NAMALWA (cell line): ENCODE data around the gene DUSP16.
A peak's percentile ranks its signal among the peaks of the same experiment; 100 is the strongest.
"Not testable (repeated sequence)": the region's sequence is repeated elsewhere in the genome, so short reads cannot be mapped to it uniquely, and the experiment has no call there.

Source experiments
- DNase-seq: peaks from one replicate; pipeline ENCODE4 v3.0.0-alpha.2; 2015; ENCODE audit warnings: low spot score

DUSP16 gene

DNA sequence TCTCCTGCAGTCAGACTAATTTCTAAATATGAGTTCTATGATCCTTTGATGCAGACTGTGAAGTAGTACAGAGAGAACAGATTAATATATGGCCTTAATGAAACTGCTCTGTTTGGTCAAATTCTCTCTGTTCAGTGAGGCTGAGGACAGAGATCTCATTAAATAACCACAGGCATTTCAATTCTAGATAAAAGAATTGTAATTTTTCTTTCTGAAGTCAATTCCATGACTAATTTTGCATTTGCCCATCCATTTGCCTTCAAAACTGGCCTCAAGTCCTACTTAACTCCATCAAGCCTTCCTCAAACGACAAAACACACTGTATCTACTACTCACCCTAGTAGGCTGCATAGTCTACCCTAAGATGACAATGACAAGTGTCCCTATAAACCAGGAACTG lies 67.1 kb downstream of the DUSP16 start:
- no peak for DNase-seq

DNA sequence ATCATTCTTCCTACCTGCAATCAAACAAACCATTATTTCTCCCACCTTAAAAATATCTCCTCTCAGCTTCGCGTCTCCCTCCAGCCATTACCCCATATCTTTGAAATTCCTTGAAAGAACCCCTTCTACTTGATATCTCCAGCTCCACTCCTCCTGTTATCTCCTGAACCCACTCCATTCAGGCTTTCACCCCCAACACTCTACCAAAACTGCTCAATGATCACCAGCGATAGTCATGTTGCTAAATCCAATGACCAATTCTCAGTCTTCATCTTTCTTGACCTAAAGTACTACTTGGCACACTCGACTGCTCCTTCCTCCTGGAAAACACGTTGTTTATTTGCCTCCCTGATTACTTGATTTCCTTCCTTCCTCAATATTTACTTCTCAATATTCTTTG lies 70.1 kb downstream of the DUSP16 start:
- no peak for DNase-seq

DNA sequence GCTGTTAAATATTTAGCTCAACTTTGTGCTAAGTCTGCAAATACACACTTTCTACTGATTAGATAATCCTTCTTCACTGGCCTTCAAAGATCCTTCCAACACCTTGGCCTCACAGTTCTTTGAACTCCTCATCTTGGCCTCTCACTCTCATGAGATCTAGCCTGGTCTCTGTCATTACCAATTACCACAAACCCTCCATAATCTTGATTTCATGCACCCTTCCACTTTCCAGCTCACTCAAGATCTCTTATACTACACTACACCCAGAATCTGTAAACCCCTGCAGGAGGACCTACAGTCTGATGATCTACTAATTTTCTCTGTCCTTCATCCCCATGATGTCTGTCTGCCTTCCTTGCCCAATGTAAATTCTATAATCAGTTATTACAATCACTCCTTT lies 71.1 kb downstream of the DUSP16 start:
- no peak for DNase-seq

DNA sequence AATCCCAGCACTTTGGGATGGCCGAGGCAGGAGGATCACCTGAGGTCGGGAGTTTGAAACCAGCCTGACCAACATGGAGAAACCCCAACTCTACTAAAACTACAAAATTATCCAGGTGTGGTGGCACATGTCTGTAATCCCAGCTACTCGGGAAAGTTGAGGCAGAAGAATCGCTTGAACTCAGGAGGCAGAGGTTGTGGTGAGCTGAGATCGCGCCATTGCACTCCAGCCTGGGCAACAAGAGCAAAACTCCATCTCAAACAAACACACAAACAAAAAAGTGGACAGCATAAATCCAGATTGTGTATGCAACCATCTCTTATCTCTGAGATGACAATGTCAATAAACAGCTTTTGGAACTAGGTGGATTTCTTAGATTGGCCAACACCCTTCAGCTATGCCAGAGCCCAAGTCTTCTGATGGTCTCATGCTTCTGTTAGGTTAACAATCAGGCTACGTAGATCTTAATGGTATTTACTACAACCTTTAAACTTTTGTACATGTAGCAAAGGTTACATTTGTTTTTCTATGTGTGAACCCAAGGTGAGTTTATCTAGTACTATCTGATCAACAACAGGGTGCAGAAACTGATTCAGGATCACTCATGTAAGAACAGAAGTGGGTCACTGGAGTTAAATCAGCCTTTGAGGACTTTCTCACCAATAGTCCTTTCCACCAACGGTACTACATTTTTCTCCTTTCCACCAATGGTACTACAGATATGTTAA lies 73.7 kb downstream of the DUSP16 start:
- no peak for DNase-seq

DNA sequence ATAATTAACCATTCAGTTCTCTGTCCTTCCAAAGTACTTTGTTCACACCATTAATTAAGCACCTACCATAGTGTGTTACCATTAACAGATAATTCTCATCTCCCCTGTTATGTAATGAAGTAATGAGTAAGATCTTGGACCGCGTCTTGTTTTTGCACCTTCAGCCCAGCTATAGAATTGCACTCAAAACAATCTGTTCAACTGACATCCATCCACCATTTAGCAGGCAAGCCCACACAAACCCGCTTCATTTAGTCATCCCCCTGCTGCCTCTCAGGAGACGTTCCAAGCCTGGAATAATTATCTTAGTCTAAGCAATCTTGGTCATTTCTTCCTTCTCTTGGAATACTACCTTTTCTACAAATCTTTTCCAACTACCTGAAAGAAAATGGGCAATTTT lies 74.4 kb downstream of the DUSP16 start:
- no peak for DNase-seq

DNA sequence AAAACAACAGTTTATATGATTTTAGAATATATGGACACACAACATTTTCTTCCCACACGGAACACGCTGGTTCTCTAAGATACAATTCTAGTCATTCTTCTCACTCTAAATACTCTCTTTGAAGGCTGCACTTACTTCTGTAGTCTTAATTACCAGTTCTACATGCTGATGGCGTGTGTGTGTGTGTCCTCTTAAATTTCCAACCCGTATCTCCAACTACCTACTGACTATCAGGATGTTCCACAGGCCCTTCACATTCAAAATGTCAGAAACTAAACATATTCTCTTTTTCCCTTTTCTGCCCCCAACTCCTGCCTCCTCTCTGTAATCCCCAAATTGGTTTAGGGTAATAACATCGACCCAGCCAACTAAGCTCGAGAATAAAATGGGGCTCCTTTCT lies 75.2 kb downstream of the DUSP16 start:
- no peak for DNase-seq

DNA sequence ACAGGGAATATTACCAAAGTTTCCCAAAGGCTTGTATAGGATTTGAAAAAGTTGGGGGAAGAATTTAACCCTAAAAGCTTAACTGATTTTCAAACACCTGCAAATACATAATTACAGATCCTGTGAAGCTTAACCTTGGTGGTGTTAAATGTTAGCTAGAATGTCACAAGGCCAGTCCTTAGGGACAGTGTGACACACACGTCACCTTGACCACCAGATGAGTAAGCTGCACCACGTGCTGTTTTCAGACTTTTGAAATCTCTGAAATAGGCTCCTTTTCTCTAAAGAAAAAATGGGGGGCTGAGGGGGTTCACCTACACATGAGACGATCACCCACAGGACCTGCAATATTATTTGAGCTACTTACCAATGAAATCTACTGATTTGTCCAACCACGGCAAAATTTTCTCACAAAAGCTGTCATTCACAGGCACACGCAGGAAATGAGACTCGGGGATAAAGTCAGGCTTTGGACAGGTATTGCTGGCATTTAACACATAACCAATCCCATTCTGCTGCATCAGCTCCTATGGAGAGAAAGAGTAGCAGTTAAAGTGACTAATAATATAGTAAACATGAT lies 75.9 kb downstream of the DUSP16 start:
- DNase-seq = no peak

DNA sequence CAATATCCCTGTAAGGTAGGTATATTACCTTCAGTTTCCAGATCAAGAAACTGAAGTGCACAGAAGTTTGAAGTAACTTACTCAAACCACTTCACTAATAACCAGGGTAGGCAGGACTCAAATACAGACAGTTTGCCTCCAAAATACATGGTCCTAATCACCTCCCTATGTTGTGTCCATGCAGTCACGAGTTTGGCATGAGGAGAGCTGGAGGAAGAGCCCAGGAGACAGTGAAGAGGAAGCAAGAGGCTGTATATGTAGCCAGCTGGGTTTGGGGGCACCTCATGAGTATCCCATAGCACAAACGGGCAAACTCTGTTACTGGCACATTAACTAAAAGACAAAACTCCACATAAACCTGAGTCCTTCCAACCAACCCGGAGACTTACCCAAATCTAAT lies 79.2 kb downstream of the DUSP16 start:
- DNase-seq = no peak

DNA sequence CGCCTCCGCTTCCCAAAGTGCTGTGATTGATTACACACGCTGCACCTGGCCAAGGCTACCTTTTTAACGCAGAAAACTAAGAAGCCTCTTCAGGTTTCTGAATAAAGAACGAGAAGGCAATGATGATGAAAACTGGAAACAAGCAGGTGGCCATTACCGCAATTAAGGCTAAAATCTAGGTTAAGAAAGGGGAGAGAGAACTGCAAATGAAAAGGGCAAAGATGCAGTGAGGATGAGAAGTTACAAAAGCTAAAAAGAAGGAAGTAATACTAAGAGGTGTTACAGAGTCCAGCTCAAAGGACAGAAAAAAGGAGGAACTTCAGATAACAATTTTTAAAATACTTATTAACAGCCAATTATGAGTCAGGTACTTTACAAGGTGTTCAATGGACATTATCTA lies 79.7 kb downstream of the DUSP16 start:
- peak; percentile 9 for DNase-seq

DNA sequence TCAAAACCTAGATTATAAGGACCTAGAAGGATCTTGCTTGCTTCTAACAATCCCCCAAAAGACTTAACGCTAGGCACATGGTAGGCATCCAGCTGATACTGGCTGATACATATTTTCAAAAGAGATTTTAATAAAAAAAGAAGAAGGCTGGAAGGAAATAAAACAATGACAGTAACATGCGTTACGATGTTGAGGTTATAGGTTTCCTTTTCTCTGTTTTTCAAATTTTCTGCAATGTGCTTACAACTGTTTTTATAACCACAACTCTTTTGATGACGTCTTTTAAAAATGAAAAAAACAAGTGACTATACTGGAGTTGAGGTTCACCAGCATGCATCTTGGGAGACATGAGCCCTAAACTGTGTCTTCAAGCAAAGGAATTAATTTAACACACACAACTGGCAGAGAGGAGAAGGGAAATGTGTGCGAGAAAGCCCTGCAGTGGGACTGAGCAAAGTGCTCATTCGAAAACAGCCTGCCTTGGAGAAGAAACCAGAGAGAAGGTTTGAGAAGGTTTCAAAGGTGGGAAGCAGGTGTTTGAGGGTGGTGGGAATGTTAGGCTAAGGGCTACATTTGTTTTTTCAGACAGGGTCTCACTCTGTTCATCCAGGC lies 80.4 kb downstream of the DUSP16 start:
- DNase-seq = no peak

DNA sequence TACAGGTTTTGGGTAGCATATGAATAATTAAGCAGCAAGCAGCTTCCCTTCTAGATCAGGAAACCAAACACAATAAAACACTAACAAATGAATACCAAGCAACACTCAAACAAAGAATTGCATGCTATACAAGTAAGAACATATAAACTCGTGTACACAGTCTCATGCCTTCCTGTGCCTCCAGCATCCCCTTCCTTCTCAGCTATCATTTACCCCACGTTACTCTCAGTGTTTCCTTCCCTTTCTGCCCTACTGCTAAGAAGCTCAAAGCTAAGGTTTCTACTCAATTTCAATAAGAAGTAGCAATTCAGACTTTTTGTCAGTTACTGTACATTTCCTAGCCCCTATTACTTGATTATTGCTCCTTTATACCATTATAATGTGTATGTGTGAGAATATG lies 81.0 kb downstream of the DUSP16 start:
- DNase-seq = no peak

DNA sequence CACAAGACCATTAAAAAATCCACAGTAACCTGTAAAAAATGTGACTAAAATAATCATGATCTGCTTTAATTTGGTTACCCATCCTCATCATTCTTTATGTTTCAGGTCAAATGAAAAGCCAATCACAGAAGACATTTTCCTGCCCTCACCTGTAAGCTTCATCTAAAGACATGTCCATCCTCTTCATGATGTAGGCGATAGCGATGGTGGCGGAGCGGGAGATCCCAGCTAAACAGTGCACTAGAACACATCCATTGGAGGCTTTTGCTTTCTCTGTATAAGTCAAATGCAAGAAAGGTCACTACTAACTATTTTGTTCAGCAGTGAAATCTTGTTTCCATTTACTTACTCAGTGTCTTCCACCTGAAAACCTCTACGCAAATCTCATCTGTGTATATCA lies 82.6 kb downstream of the DUSP16 start:
- no peak for DNase-seq

DNA sequence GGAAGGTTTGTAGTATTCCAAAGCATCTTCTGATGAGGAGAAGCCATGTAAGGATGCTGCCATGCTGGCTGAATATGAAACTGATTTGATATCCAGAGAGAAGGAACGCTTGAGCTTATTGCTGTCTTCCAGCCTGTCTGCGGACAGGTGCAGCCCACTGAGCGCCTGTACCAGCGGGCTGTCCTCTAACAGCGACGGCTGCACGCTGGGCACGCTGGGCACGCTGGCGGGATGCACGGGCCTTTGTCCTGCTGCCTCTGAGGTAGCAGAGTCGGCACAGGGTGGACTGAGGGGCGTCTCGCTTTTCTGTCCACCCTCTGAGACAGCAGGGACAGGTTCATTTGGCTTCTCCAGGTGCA lies 85.2 kb downstream of the DUSP16 start:
- DNase-seq = no peak

DNA sequence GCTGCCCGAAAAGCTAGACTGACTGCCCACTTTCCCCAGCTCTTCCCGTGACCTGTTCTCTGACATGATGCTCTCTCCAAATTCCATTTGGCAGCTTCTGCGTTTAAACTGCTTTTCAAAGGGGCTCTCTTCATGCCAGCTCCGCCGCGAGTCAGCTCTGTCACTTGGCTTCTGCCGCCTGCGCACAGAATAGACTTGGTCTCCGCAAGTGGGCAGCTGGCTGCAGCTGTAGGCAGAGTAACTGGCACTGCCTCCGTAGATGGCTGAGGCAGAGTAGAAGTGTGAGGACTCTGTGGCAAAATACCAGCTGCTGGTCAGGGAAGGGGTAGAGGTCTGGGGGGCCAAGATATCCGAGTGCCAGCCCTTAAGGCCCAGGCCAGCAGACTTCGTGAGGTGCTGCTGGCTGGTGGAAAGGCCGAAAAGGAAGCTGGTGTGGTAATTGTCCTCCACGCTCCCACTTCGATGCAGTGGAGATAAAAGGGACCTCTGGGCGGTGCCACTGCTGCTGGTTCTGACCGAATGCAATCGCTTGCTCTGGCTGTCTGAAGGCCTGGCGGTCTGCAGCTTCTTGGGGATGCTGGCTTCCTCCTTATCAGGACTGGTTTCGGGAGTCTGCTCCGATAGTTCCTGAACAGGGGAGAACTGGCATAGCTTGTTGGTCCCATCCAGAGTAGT lies 85.7 kb downstream of the DUSP16 start:
- no peak for DNase-seq

DNA sequence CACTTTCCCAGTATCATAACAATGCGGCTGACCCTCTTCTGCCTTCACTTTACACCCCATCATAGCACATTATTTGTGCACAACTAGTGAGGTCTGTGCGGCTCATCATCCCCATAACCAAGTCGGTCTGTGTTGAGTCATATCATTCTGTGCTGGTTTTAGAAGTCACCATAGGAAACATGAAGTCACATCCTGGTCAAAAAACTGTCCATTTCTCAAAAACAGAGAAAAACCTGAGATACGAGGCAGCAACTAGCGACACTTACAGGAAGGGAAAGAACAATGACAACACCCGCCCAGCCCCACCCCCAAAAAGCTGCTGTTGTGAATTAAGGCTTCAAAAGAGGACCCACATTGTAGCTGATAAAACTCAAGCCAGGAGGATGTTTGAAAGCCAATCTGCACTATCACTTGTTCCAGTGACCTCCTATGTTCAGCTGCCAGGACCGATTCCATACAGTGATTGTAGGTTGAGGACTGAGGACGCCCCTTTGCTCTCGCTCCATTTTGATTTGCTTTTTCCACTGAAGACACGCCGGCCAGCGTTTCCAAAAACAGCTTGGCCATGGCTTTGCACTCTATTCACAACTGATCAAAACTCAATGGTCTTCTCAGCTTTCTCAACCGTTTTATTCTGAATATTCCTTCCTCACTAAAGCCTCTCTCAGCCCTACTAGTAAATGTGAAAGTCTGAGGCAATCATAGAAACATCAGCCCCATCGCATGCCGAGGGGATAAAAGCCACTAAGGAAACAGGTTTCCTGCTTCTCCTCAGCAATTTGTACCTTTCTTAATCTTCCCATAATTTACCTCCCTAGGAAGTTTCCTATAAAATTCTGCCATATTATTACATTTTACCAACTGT lies 87.5 kb downstream of the DUSP16 start:
- no peak for DNase-seq

DNA sequence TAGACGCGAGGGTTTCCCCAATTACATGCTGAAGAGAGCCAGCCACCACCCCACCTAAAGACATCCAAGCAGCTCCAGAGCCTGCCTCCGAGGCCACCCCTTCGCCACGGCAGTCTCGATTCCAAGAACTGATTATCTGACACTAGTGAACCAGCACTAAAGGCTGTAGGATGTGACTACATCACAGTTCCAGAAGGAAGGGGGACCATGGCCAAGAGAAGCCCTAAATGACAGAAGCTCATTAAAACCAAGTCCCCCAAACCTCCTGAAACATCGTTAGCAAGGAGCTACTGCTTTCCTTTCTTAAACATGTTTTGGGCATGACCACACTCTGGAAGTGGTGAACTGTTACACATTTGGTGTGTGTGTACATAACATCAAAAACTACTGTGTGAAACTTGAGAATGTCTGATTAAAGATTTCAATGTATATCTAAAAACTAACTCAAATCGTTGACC lies 88.2 kb downstream of the DUSP16 start:
- no peak for DNase-seq

DNA sequence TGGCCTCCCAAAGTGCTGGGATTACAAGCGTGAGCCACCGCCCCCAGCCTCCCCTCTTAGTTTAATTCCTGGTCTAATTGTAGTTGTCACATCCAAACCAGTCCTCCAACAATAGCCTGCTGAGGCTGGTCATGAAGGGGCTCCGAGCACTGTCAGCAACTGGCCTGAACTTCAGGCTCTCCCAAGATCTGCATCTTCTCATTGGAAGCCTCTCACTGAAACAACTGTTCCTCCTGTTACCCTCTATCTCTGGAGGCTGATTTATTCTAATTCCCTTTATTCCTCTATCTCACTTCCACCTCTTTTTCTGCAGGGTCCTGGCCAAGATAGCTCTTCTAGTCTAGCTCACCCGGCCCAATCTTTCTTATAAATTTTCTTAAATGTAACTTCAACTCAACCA lies 89.4 kb downstream of the DUSP16 start:
- DNase-seq = no peak

DNA sequence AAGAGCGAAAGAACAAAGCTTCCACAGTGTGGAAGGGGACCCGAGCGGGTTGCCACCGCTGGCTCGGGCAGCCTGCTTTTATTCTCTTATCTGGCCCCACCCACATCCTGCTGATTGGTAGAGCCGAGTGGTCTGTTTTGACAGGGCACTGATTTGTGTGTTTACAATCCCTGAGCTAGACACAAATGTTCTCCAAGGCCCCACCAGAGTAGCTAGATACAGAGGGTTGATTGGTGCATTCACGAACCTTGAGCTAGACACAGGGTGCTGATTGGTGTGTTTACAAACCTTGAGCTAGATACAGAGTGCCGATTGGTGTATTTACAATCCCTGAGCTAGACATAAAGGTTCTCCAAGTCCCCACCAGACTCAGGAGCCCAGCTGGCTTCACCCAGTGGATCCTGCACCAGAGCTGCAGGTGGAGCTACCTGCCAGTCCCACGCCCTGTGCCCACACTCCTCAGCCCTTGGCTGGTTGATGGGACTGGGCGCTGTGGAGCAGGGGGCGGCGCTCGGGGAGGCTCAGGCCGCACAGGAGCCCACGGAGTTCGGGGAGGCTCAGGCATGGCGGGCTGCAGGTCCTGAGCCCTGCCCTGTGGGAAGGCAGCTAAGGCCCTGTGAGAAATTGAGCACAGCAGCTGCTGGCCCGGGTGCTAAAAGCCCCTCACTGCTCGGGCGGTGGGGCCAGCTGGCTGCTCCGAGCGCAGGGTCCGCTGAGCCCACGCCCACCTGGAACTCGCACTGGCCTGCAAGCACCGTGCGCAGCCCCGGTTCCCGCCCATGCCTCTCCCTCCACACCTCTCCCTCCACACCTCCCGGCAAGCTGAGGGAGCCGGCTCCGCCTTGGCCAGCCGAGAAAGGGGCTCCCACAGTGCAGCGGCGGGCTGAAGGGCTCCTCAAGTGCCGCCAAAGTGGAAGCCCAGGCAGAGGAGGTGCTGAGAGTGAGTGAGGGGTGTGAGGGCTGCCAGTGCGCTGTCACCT lies 90.4 kb downstream of the DUSP16 start:
- not testable (repeated sequence) for DNase-seq

DNA sequence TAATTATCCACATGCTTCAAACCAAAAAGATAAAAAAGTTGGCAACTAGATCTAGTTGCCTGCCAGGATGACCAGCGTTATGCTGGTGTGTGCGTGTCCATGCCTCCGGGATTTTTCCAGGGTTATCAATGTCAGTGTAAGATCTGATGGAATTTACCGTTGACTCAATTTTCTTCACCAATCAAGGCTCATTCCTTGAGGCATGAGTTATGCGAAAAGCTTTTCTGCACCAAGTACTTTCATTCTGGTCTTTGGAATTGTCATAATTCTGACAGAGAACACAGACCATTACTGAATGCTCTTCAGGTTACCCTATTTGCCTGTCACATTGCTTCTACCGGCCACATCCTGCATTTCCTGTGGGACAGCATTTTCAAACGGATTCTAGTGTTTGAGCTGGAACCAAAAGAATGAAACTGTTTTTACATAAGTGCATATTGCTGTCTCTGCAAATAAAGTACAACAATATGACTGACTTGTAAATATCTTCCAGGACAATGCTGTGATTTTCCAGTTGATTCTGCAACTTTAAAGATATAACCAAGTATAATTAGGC lies 91.8 kb downstream of the DUSP16 start:
- DNase-seq = no peak

DNA sequence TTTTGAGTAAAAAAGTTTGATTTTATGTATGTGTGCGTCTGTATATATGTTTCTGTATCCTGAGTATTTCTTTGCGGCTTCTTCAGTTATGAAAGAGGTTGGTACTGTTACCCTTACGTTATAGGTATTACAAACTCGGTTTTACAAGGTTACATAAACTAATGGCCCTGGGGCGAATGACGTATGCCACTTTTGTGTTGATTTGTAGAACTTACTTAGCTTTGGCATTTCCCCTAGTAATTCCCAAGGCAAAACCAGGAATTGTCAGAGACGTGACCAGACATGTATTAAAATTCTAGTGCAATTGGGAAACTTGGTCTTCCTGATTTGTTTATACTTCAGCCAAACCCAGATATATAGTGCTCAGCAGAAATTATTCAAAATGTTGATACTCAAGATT lies 93.3 kb downstream of the DUSP16 start:
- no peak for DNase-seq

DNA sequence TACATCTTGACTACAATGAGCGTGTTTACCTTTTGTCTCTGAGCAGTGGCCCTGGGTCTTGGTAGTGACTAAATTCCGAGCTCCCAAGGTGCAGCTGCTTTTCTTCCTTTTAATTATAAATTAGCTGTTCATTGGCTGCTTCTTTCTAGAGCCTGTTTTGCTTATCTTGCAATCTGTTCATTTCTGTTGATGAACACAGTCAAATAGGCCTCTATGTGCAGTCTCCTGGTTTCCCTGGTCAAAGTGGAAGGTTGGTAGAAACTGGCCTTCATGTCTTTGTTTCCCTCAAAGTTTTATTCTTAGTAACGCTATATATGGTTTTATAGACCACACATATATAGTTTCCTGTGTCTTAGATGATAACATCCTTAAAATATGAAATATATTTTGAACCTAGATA lies 94.1 kb downstream of the DUSP16 start:
- DNase-seq = no peak
